NCI-H2171 treated with DMSO at 0.1 percent for 48 hours (cell line): Measurements from ENCODE around the gene SLC39A10.
"Not testable (repeated sequence)": the region's sequence is repeated elsewhere in the genome, so short reads cannot be mapped to it uniquely, and the experiment has no call there.

Experiments used
- DNase-seq: peaks from one replicate; lab custom pipeline; 2025; lab: John Stamatoyannopoulos, UW

Gene SLC39A10

GRCh38 chr2:195674491-195675221 is 17.6 kb downstream of the SLC39A10 start:
- DNase-seq: no peak

GRCh38 chr2:195675783-195676427 is 18.9 kb downstream of the SLC39A10 start:
- DNase-seq: no peak

GRCh38 chr2:195677290-195677689 is 20.3 kb downstream of the SLC39A10 start:
- no peak for DNase-seq

- no peak for DNase-seq
These were observed 20.9 kb downstream of the SLC39A10 start for GRCh38 chr2:195677884-195678283.

- no peak for DNase-seq
These were observed 25.1 kb downstream of the SLC39A10 start for GRCh38 chr2:195682077-195682476.

- DNase-seq: no peak
These were observed 26.1 kb downstream of the SLC39A10 start for GRCh38 chr2:195683174-195683573.

- DNase-seq: no peak
These were observed 29.5 kb downstream of the SLC39A10 start for GRCh38 chr2:195686564-195686963.

GRCh38 chr2:195687320-195688086 is 30.5 kb downstream of the SLC39A10 start:
- DNase-seq: no peak

- DNase-seq: not testable (repeated sequence)
These were observed 35.5 kb downstream of the SLC39A10 start for GRCh38 chr2:195692531-195692930.

GRCh38 chr2:195694553-195694952 is 37.5 kb downstream of the SLC39A10 start:
- no peak for DNase-seq

- no peak for DNase-seq
These were observed 38.1 kb downstream of the SLC39A10 start for GRCh38 chr2:195695002-195695631.

GRCh38 chr2:195696012-195696411 is 39.0 kb downstream of the SLC39A10 start:
- DNase-seq: no peak

GRCh38 chr2:195697681-195698220 is 40.7 kb downstream of the SLC39A10 start:
- no peak for DNase-seq

GRCh38 chr2:195700480-195700879 is 43.5 kb downstream of the SLC39A10 start:
- DNase-seq: no peak

- no peak for DNase-seq
These were observed 49.3 kb downstream of the SLC39A10 start for GRCh38 chr2:195706161-195706900.

GRCh38 chr2:195709901-195710806 is 53.1 kb downstream of the SLC39A10 start:
- DNase-seq: no peak

GRCh38 chr2:195711478-195711877 is 54.5 kb downstream of the SLC39A10 start:
- DNase-seq: no peak

GRCh38 chr2:195716466-195716865 is 59.4 kb downstream of the SLC39A10 start:
- DNase-seq: no peak

GRCh38 chr2:195721042-195721441 is 64.0 kb downstream of the SLC39A10 start:
- no peak for DNase-seq

- no peak for DNase-seq
These were observed 65.0 kb downstream of the SLC39A10 start for GRCh38 chr2:195722075-195722474.
